HG03095 (cell line): ENCODE measurements around the gene CTNNA1.
A peak's percentile ranks its signal among the peaks of the same experiment; 100 is the strongest.
"Not testable (repeated sequence)": the region's sequence is repeated elsewhere in the genome, so short reads cannot be mapped to it uniquely, and the experiment has no call there.

ENCODE experiments used
- ATAC-seq: cut with Tn5 transposase; IDR thresholded peaks from one replicate; pipeline ENCODE4 v1.9.1; 2021; ENCODE audit warnings: moderate library complexity; ENCODE audit not compliant: unreplicated experiment

Gene CTNNA1

GRCh38 chr5:138752951-138753793 is at the start of gene CTNNA1:
Gene CTNNA1 (plus strand): TSS chr5:138753425. CDS start chr5:138781925, 28,500 bp downstream.
- peak; percentile 35 for ATAC-seq

GRCh38 chr5:138703777-138704176 is 49.4 kb upstream of the CTNNA1 start:
- not testable (repeated sequence) for ATAC-seq

GRCh38 chr5:138705007-138705406 is 48.2 kb upstream of the CTNNA1 start:
- no peak for ATAC-seq

GRCh38 chr5:138705567-138705966 is 47.7 kb upstream of the CTNNA1 start:
- no peak for ATAC-seq

GRCh38 chr5:138706655-138707480 is 46.4 kb upstream of the CTNNA1 start:
- no peak for ATAC-seq

- no peak for ATAC-seq
Observed at GRCh38 chr5:138708791-138709190, 44.4 kb upstream of the CTNNA1 start.

GRCh38 chr5:138709202-138709601 is 44.0 kb upstream of the CTNNA1 start:
- no peak for ATAC-seq

- no peak for ATAC-seq
Observed at GRCh38 chr5:138711087-138711486, 42.1 kb upstream of the CTNNA1 start.

- no peak for ATAC-seq
Observed at GRCh38 chr5:138711811-138712210, 41.4 kb upstream of the CTNNA1 start.

- ATAC-seq, result no peak
Observed at GRCh38 chr5:138712324-138712723, 40.9 kb upstream of the CTNNA1 start.

GRCh38 chr5:138712791-138713190 is 40.4 kb upstream of the CTNNA1 start:
- ATAC-seq, result no peak

- ATAC-seq, result no peak
Observed at GRCh38 chr5:138713247-138713646, 40.0 kb upstream of the CTNNA1 start.

- ATAC-seq, result no peak
Observed at GRCh38 chr5:138714694-138715093, 38.5 kb upstream of the CTNNA1 start.

- ATAC-seq, result not testable (repeated sequence)
Observed at GRCh38 chr5:138715931-138716432, 37.2 kb upstream of the CTNNA1 start.

GRCh38 chr5:138716456-138716924 is 36.7 kb upstream of the CTNNA1 start:
- no peak for ATAC-seq

- ATAC-seq, result no peak
Observed at GRCh38 chr5:138717399-138717798, 35.8 kb upstream of the CTNNA1 start.

GRCh38 chr5:138719811-138720210 is 33.4 kb upstream of the CTNNA1 start:
- ATAC-seq, result no peak

GRCh38 chr5:138720840-138721239 is 32.4 kb upstream of the CTNNA1 start:
- ATAC-seq, result no peak

GRCh38 chr5:138721979-138722378 is 31.2 kb upstream of the CTNNA1 start:
- no peak for ATAC-seq

GRCh38 chr5:138722544-138723177 is 30.6 kb upstream of the CTNNA1 start:
- ATAC-seq, result no peak
